NCI-H748 (cell line): Measurements from ENCODE around the gene DNAJC16.
A peak's percentile ranks its signal among the peaks of the same experiment; 100 is the strongest.

Source experiments
- DNase-seq: peaks from one replicate; lab custom pipeline; 2025; ENCODE audit not compliant: unreplicated experiment; lab: John Stamatoyannopoulos, UW

The DNAJC16 gene

DNA sequence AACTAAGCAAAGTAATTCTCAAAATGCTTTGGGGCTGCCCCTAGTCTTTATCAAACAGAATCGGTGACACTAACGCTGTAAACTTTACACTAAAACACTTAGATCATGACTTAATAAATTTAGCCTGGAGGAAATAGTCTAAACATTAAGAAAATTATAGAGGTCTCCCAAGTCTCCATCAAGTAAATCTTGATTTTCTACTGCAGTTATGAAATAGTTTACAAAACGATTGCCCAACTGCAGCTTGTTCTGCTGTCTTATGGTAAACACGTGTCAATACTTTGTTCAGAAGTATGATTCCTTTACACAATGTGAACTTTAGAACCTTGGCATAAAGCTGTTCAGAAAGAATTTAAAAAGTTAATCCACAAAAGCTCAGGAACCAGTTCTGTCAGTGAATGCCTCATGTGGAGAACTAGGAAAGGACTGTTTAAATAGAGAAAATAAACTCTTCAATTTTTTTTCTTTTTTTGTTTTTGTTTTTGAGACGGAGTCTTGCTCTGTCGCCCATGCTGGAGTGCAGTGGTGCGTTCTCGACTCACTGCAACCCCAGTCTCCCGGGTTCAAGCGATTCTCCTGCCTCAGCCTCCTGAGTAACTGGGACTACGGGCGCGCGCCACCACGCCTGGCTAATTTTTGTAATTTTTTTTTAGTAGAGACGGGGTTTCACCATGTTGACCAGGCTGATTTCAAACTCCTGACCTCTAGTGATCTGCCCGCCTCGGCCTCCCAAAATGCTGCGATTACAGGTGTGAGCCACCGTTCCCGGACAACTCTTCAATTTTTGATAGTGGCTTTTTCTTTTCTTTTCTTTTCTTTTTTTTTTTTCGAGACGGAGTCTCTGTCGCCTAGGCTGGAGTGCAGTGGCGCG, 92.2 kb downstream of the DNAJC16 start:
- no peak for DNase-seq

DNA sequence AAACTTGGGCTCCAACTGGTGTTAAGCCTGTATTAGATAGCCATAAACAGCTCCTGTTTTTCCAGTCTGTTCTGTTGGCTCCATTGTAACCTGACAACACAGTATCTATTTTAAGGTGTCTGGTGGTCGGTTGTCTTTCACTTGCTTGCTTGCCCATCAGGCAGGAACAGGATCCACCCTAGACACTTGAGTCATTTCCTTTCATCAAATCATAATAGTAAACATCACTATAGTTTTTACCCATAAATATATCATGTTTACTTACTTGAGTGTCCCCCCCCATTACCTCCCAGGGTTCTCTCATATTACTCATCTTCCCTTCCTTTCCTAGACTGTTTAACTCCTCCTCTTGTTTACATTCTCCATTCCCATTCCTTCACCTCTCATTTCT, 93.5 kb downstream of the DNAJC16 start:
- peak; percentile 26 for DNase-seq

DNA sequence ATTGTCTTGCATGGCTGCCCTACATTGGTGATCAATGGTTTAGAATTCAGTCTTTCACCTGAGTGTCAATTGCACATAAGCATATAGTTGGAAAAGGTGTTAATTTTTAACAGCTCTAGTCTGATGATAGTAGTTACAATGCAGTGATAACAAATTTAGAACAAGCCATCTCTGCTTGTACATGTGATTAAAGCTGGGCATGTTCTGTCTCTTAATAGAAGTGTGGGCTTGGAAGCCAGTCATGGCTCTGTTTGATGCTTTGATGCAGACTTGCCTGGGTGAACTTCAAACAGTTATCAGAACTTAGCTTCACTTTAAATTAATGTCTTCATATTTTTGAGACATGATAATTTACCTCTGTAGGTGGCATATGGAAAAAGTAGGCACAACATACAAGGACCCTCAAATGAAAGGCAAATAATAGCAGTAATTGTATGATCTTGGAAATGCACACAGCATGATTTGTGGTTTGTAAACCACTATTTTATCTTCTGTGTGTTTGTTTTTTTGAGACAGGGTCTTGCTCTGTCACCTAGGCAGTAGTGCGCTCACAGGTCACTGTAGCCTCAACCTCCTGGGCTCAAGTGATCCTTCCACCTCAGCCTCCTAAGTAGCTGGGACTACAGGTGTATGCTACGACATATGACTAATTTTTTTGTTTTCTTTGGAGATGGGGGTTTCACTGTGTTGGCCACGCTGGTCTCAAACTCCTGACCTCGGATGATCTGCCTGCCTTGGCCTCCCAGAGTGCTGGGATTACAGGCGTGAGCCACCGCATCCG, 94.4 kb downstream of the DNAJC16 start:
- no peak for DNase-seq

DNA sequence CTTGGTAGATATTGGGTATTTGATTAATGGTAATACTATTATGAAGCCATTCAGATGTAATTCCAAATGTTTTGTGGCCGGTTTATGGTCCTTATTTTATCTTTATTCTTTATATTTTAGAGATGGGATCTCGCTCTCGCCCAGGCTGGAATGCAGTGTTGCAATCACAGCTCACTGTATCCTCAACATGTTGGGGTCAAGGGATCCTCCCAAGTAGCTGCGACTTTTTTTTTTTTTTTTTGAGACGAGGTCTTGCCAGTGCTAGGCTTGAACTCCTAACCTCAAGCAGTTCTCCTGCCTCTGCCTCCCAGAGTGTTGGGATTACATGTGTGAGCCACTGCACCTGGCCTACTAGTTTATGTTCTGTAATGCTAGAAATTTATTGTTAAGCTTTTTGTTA, 95.3 kb downstream of the DNAJC16 start:
- no peak for DNase-seq

DNA sequence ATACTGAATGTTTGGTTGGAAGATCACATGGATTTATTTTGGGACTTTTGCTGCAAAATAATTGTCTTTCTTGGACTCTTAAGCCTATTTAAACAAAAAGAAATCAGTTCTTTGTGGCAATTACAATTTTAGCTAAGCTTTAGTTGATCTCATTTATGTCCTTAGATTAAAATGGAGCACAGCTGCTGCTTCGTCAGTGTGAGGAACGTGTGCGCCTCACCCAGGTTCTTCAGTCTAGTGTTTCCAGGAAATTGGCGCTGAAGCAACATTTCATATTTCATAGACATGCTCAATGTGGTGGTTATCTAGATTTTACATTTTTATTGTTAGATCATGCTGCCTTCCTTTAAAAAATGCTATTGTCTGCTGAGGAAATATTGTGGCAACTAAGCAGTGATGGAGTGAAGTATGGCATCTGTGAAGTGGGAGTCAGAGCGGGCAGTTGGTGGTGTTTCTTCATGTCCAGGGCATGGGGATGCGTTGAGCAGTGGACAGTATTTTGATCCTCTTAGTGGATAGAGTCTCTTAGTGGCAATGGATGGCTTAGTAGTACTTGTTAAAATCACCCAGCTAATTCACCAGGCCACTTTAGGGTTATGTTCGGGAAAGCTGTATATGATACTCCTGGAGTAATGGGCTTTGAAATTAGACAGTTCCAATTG, 96.2 kb downstream of the DNAJC16 start:
- DNase-seq: no peak

DNA sequence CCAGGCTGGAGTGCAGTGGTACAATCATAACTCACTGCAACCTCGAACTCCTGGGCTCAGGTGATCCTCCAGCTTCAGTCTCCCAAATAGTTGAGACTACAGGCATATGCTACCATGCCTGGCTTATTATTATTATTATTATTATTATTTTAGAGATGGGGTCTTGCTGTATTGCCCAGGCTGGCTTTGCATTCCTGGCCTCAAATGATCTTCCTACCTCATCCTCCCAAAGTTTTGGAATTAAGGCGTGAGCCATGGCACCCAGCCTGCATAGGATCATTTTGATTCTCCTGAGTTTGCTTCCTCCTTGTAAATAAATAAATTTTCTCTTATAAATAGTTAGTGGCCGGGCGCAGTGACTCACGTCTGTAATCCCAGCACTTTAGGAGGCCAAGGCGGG, 96.8 kb downstream of the DNAJC16 start:
- no peak for DNase-seq

DNA sequence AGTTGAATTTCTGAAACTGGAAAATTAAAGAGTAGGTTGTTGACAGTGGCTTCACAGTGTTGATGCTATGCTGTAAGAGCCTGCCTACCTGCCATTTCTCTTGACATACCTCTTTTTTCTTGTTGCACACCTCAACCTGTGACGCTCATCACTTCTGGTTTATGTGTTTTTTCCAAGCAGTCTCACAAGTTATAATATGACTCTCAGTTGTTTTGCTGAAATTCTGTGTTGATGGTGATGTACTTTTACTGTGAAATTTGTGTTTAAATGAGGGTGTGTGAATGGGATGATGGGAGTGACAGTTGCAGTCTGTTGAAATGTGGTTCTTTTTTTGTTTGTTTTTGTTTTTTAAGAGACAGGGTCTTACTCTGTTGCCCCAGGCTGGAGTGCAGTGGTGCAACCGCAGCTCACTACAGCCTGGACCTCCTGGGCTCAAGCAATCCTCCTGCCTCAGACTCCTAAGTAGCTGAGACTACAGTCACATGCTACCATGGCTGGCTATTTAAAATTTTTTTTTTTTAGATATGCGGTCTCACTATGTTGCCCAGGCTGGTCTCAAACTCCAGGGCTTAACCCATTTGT, 97.6 kb downstream of the DNAJC16 start:
- no peak for DNase-seq

DNA sequence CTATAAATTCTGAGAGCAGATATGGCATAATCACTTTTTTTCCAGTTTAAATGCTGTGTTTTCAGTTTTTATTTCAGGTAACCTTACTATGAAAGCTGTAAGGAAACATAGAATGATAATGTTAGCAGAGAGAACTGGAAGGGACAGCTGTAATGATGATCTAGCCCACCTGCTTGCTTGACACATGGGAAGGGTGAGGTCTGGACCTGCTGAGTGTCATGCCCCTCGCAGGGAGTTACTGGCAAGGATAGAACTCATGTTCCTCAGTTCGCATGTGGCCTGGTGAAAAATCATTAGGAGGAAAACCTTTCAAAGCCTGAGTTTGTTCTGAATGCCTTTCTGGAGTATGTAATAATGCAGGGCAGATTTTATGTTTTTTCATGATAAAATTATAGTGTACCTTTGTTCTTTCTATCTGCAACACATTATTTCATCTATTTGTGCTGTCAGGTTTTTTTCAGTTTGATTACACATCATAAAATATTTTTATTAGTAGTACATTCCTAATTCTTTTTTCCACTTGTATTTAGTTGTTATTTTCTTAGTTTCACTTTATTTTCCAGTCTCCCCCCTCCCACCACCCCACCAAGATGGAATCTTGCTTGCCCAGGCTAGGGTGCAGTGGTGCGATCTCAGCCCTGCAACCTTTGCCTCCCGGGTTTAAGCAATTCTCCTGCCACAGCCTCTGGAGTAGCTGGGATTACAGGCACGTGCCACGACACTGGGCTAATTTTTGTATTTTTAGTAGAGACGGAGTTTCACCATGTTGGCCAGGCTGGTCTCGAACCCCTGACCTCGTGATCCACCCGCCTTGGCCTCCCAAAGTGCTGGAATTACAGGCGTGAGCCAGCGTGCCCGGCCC, 98.6 kb downstream of the DNAJC16 start:
- DNase-seq: no peak
